HepG2 (cell line): ENCODE data around the gene JAZF1. TPM values are rescaled to one million over a fixed set of nuclear protein-coding genes. Genes with fewer than 3 reads are reported as not detected.

ENCODE experiments used
- ATAC-seq: fragments of 200-7000 bp; cut with Tn5 transposase; 3 replicates; pipeline ENCODE4 v1.9.1; 2020; ENCODE audit warnings: mild to moderate bottlenecking, moderate library complexity
- BruUV-seq: library from RNA; stranded (reverse); fragments of 400-500 nt; replicated peaks from 2 replicates; lab custom pipeline; 2021; lab: Mats Ljungman, UMichigan
- CTCF ChIA-PET: fragments of 300-600 bp; formaldehyde crosslinking; extraction: SDS; loops from one replicate; lab custom pipeline; 2021; ENCODE audit warnings: low total read pairs, inconsistent platforms, low intra/inter-chr PET ratio; lab: Yijun Ruan, JAX
- POLR2A ChIA-PET: fragments of 350-600 bp; sonication (Branson Sonifier 250); formaldehyde crosslinking; loops from one replicate; lab custom pipeline; 2020; ENCODE audit warnings: antibody characterized with exemption, inconsistent platforms; lab: Yijun Ruan, JAX
- DNase-seq: peaks from one replicate; pipeline ENCODE4 v3.0.0-alpha.2; 2015; ENCODE audit warnings: low spot score
- FAIRE-seq: peaks from 3 replicates; lab custom pipeline; 2011; peaks lifted over from hg19 to GRCh38; lab: Jason Lieb, UNC
- H2AFZ ChIP-seq: one replicate; pipeline ENCODE4 v1.6.1; 2011; ENCODE audit warnings: low read length, inconsistent platforms
- H3K27ac ChIP-seq: fragments of 300-600 bp; 3 replicates; pipeline ENCODE4 v1.8.0; 2011; ENCODE audit warnings: mixed run types, mild to moderate bottlenecking, mixed read lengths, low read length, inconsistent platforms; ENCODE audit not compliant: insufficient read depth; ENCODE audit errors: extremely low read length
- H3K27me3 ChIP-seq, 2 experiments: fragments of 200-600 bp in 1 of 2; 2 replicates in 1 of 2; 3 replicates in 1 of 2; pipeline versions ENCODE4 v1.6.0 to v1.8.0; 2011; ENCODE audit warnings: low read length in 2 of 2, mild to moderate bottlenecking in 2 of 2, moderate library complexity in 2 of 2, inconsistent platforms in 1 of 2; ENCODE audit not compliant: insufficient read depth in 2 of 2, control insufficient read depth in 1 of 2
- H3K36me3 ChIP-seq, 2 experiments: fragments of 200-600 bp in 1 of 2; replicated peaks in 1 of 2; 2 replicates in 1 of 2; 3 replicates in 1 of 2; pipeline versions ENCODE4 v1.5.1 to v1.8.0; 2011; ENCODE audit warnings: low read length in 2 of 2, inconsistent platforms in 1 of 2; ENCODE audit not compliant: insufficient read depth in 2 of 2, control insufficient read depth in 1 of 2
- H3K4me1 ChIP-seq: 2 replicates; pipeline ENCODE4 v1.5.1; 2012; ENCODE audit warnings: low read length, inconsistent platforms; ENCODE audit not compliant: insufficient read depth
- H3K4me2 ChIP-seq: 2 replicates; pipeline ENCODE4 v1.6.0; 2011; ENCODE audit warnings: low read depth, low read length, inconsistent platforms
- H3K4me3 ChIP-seq, 3 experiments: fragments of 200-600 bp in 1 of 3; sonication (generic), shearing (Covaris generic) in 1 of 3; replicated peaks in 1 of 3; 2 replicates each; pipeline ENCODE4 v1.5.1; 2011 to 2016; ENCODE audit warnings: low read length in 3 of 3, inconsistent platforms in 2 of 3, low read depth in 2 of 3, mild to moderate bottlenecking in 2 of 3, control low read depth in 1 of 3, mixed read lengths in 1 of 3; ENCODE audit not compliant: insufficient read depth in 1 of 3
- H3K79me2 ChIP-seq: one replicate; pipeline ENCODE4 v1.6.1; 2011; ENCODE audit warnings: low read length, inconsistent platforms; ENCODE audit not compliant: insufficient read depth
- H3K9ac ChIP-seq: 2 replicates; pipeline ENCODE4 v1.6.0; 2011; ENCODE audit warnings: mild to moderate bottlenecking, low read depth, low read length, inconsistent platforms; ENCODE audit not compliant: insufficient read depth
- H3K9me3 ChIP-seq: 2 replicates; pipeline ENCODE4 v1.5.1; 2012; ENCODE audit warnings: mild to moderate bottlenecking, low read length
- H4K20me1 ChIP-seq: 2 replicates; pipeline ENCODE4 v1.6.0; 2011; ENCODE audit warnings: inconsistent platforms, mild to moderate bottlenecking, low read length, moderate library complexity; ENCODE audit not compliant: insufficient read depth
- CTCF ChIP-seq: sonication (generic); formaldehyde crosslinking; IDR thresholded peaks from 2 replicates; pipeline ENCODE4 v1.5.0; 2020; ENCODE audit warnings: mild to moderate bottlenecking, missing genetic modification reagents, moderate library complexity
- ETV5 ChIP-seq: IDR thresholded peaks from 2 replicates; pipeline ENCODE4 v1.6.1; 2018; ENCODE audit warnings: missing biosample characterization, missing genetic modification reagents, inconsistent platforms, borderline replicate concordance
- EZH2 ChIP-seq: conservative IDR thresholded peaks from 2 replicates; pipeline ENCODE4 v1.6.1; 2012; ENCODE audit warnings: mild to moderate bottlenecking, low read depth, low read length, moderate library complexity
- HINFP ChIP-seq: sonication (generic); formaldehyde crosslinking; IDR thresholded peaks from 2 replicates; pipeline ENCODE4 v1.4.0; 2020; ENCODE audit warnings: low read depth, mild to moderate bottlenecking, missing genetic modification reagents
- KAT7 ChIP-seq: IDR thresholded peaks from 2 replicates; pipeline ENCODE4 v1.6.1; 2018; ENCODE audit warnings: borderline replicate concordance, missing compliant biosample characterization
- KLF16 ChIP-seq, 2 experiments: sonication (generic) in 1 of 2; formaldehyde crosslinking in 1 of 2; IDR thresholded peaks; 2 replicates each; pipeline versions ENCODE4 v1.6.1 to v1.8.0; 2016 to 2023; ENCODE audit warnings: missing genetic modification reagents in 2 of 2, missing compliant biosample characterization in 1 of 2
- MEIS2 ChIP-seq: sonication (generic); formaldehyde crosslinking; IDR thresholded peaks from 2 replicates; pipeline ENCODE4 v1.9.0; 2021; ENCODE audit warnings: mild to moderate bottlenecking, missing genetic modification reagents
- NCOA1 ChIP-seq: sonication (generic); formaldehyde crosslinking; IDR thresholded peaks from 2 replicates; pipeline ENCODE4 v1.9.0; 2021; ENCODE audit warnings: missing genetic modification reagents
- SMARCC2 ChIP-seq: fragments of 450-650 bp; IDR thresholded peaks from 2 replicates; pipeline ENCODE4 v1.6.1; 2017; ENCODE audit warnings: antibody characterized with exemption, mild to moderate bottlenecking
- TEAD3 ChIP-seq: optimal IDR thresholded peaks from 2 replicates; pipeline ENCODE3; 2016; ENCODE audit warnings: borderline replicate concordance
- TOPORS ChIP-seq: sonication (generic); formaldehyde crosslinking; IDR thresholded peaks from 2 replicates; pipeline ENCODE4 v1.8.0; 2023; ENCODE audit warnings: mild to moderate bottlenecking, missing genetic modification reagents
- ZBTB38 ChIP-seq: sonication (generic); formaldehyde crosslinking; IDR thresholded peaks from 2 replicates; pipeline ENCODE4 v1.5.1; 2020; ENCODE audit warnings: mild to moderate bottlenecking, missing genetic modification reagents
- ZKSCAN8 ChIP-seq: IDR thresholded peaks from 2 replicates; pipeline ENCODE4 v1.6.1; 2016; ENCODE audit warnings: borderline replicate concordance, missing genetic modification reagents, missing compliant biosample characterization
- ZNF276 ChIP-seq: sonication (generic); formaldehyde crosslinking; IDR thresholded peaks from 2 replicates; pipeline ENCODE4 v1.4.0; 2020; ENCODE audit warnings: mild to moderate bottlenecking, low read depth, missing genetic modification reagents
- ZNF451 ChIP-seq: sonication (generic); formaldehyde crosslinking; IDR thresholded peaks from 2 replicates; pipeline ENCODE4 v1.5.0; 2020; ENCODE audit warnings: mild to moderate bottlenecking, missing genetic modification reagents
- ZNF510 ChIP-seq: sonication (generic); formaldehyde crosslinking; IDR thresholded peaks from 2 replicates; pipeline ENCODE4 v1.4.0; 2020; ENCODE audit warnings: low read depth, mild to moderate bottlenecking, missing genetic modification reagents
- ZNF512 ChIP-seq: sonication (generic); formaldehyde crosslinking; IDR thresholded peaks from 2 replicates; pipeline ENCODE4 v1.4.0; 2020; ENCODE audit warnings: mild to moderate bottlenecking, missing genetic modification reagents
- ZNF7 ChIP-seq: IDR thresholded peaks from 2 replicates; pipeline ENCODE4 v1.6.1; 2016; ENCODE audit warnings: missing biosample characterization, missing genetic modification reagents
- WGBS: methylation state at CpG from one replicate; pipeline ENCODE4 v1.1.6; 2017; ENCODE audit warnings: low lambda C conversion rate; 5-methylcytosine and 5-hydroxymethylcytosine counted together
- in situ Hi-C: cut with HindIII; loops from 2 replicates; pipeline ENCODE4 v1.10.0; 2017; ENCODE audit warnings: low pct_unique_long_range_greater_than_20kb; ENCODE audit not compliant: extremely low pct_ligation_motif_present
- intact Hi-C: fragments of 100-400 bp; cut with micrococcal nuclease; formaldehyde crosslinking; loops from one replicate; pipeline ENCODE4 v1.10.0; 2022; ENCODE audit not compliant: unreplicated experiment
- polyA plus RNA-seq, 8 experiments: library from polyadenylated mRNA; depleted of rRNA in 3 of 8; stranded (reverse) in 7 of 8; unstranded in 1 of 8; fragments of >200 nt; fragmentation: Illumina TruSeq in 4 of 8; extraction: Trizol in 4 of 8; gene quantifications; 2 replicates each; pipeline versions ENCODE4 v1.2.1 to v1.2.3, GENCODE V29; 2011 to 2016; ENCODE audit warnings: low read depth in 4 of 8, missing spikeins in 1 of 8, mixed read lengths in 1 of 8; ENCODE audit not compliant: insufficient read depth in 1 of 8
- total RNA-seq, 5 experiments: library from RNA; depleted of rRNA; stranded (reverse); fragments of >200 nt; fragmentation: Illumina TruSeq; extraction: Trizol; gene quantifications; 2 replicates each; pipeline ENCODE4 v1.2.3, GENCODE V29; 2016; ENCODE audit warnings: low read depth in 1 of 5

The JAZF1 gene
- total and polyA plus RNA-seq, 2 of the 13 experiments (the other 11 are each of a cell fraction or from before 2014, with no cell fraction given): not detected

GRCh38 chr7:28187012-28187411 is 6.4 kb upstream of the JAZF1 start (continued):
- TF ChIP-seq CTCF (CRISPR knock-in tag) (no peak), ZNF510 (CRISPR knock-in tag) (no peak), ZNF451 (no peak), ZNF276 (CRISPR knock-in tag) (no peak), SMARCC2 (no peak)

- H3K4me3 ChIP-seq: no peak overlapping the region
- H4K20me1 ChIP-seq: no peaks in the 10 kb centered on the region
- no TSS peak for BruUV-seq
- H3K4me2 ChIP-seq: no peak overlapping the region
- CTCF ChIA-PET: no interaction called here
- H3K9me3 ChIP-seq: no peaks in the 10 kb centered on the region
- TF ChIP-seq EZH2: no peak
- TF ChIP-seq KAT7 (CRISPR knock-in tag): no peak
- TF ChIP-seq KLF16 (CRISPR knock-in tag; IDR thresholded peaks at IDR 0.05): no peak
- TF ChIP-seq ZBTB38 (CRISPR knock-in tag): no peak
- no peak for TF ChIP-seq ETV5 (CRISPR knock-in tag)
- TF ChIP-seq NCOA1 (CRISPR knock-in tag): no peak
- TF ChIP-seq ZNF512 (CRISPR knock-in tag): no peak
- TF ChIP-seq TEAD3 (CRISPR knock-in tag): no peak
- TF ChIP-seq ZKSCAN8: no peak
- no peak for TF ChIP-seq ZNF7 (CRISPR knock-in tag)
- no peak for TF ChIP-seq TOPORS (CRISPR knock-in tag)
- no peak for TF ChIP-seq HINFP
- TF ChIP-seq MEIS2 (CRISPR knock-in tag): no peak
- TF ChIP-seq, all 625 proteins: peak for 0
- Histone ChIP-seq H3K9ac (no peak overlapping the region), H2AFZ (no peak overlapping the region), H3K4me1 (no peaks in the 10 kb centered on the region), H3K36me3 (no peaks in the 10 kb centered on the region), H3K79me2 (no peaks in the 10 kb centered on the region), H3K27me3 (peaks cover 2 to 25% of the 10 kb centered on the region in 2 experiments; a peak in 4 of 5 replicates), H3K27ac (no peak overlapping the region)
- ATAC-seq (no peak), FAIRE-seq (no peak), DNase-seq (no peak)
- intact Hi-C loops (no loop called here), in situ Hi-C loops (no loop called here)
- 33% methylated on average over 5 of the region's 5 CpGs for WGBS
- POLR2A ChIA-PET: no interaction called here
These were observed 3.0 kb upstream of the JAZF1 start for GRCh38 chr7:28183627-28184026.
